ENCODE data around the gene KISS1R.
A peak's percentile ranks its signal among the peaks of the same experiment; 100 is the strongest.

The KISS1R gene

GRCh38 chr19:918481-919198 lies 1.5 kb downstream of the KISS1R start:
- no peak overlapping the region for H3K4me3 ChIP-seq (replicated peaks; ENCODE audit: low read depth, low read length)

DNA sequence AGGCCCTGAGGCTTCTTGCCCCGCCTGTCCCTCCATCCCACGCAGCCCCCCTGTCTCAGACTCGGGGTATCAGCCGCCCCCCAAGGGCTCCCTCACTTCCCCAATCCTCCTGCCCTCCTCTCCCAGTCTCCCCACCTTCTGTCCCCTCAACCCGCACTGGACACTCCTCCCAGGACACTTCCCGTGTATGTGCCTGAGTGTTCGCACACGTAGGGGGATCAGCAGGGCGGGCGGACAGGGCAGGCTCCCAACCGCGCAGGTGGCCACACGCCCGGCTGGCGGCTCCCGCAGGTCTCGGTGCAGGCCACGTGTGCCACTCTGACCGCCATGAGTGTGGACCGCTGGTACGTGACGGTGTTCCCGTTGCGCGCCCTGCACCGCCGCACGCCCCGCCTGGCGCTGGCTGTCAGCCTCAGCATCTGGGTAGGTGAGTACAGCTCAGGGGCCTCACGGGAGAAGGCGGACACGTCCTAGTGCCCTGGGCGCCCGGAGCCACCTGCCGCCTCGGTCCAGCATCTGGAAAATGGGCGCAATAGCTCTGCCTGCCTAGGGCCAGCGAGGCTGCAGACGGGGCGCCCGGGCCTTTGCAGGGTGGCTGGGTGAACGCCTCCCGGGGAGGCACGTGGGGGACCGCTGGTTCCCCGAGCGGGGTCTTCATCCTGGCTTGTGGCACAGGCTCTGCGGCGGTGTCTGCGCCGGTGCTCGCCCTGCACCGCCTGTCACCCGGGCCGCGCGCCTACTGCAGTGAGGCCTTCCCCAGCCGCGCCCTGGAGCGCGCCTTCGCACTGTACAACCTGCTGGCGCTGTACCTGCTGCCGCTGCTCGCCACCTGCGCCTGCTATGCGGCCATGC lies 2.3 kb downstream of the KISS1R start:
- no peak for DNase-seq (ENCODE audit: extremely low read depth, low read depth)
- TF ChIP-seq, protein P1, sequence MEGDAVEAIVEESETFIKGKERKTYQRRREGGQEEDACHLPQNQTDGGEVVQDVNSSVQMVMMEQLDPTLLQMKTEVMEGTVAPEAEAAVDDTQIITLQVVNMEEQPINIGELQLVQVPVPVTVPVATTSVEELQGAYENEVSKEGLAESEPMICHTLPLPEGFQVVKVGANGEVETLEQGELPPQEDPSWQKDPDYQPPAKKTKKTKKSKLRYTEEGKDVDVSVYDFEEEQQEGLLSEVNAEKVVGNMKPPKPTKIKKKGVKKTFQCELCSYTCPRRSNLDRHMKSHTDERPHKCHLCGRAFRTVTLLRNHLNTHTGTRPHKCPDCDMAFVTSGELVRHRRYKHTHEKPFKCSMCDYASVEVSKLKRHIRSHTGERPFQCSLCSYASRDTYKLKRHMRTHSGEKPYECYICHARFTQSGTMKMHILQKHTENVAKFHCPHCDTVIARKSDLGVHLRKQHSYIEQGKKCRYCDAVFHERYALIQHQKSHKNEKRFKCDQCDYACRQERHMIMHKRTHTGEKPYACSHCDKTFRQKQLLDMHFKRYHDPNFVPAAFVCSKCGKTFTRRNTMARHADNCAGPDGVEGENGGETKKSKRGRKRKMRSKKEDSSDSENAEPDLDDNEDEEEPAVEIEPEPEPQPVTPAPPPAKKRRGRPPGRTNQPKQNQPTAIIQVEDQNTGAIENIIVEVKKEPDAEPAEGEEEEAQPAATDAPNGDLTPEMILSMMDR (IDR thresholded peaks at IDR 0.05; ENCODE audit: low read depth, low read length, missing control alignments): no peak
- no peak overlapping the region for H3K4me3 ChIP-seq (replicated peaks; ENCODE audit: low read depth, low read length)

More at GRCh38 chr19:918481-919198, 1.5 kb downstream of the KISS1R start:
- TF ChIP-seq, protein P1 (IDR thresholded peaks at IDR 0.05; ENCODE audit: low read depth, low read length, missing control alignments): no peak
- no peak for DNase-seq (ENCODE audit: extremely low read depth, low read depth)

DNA sequence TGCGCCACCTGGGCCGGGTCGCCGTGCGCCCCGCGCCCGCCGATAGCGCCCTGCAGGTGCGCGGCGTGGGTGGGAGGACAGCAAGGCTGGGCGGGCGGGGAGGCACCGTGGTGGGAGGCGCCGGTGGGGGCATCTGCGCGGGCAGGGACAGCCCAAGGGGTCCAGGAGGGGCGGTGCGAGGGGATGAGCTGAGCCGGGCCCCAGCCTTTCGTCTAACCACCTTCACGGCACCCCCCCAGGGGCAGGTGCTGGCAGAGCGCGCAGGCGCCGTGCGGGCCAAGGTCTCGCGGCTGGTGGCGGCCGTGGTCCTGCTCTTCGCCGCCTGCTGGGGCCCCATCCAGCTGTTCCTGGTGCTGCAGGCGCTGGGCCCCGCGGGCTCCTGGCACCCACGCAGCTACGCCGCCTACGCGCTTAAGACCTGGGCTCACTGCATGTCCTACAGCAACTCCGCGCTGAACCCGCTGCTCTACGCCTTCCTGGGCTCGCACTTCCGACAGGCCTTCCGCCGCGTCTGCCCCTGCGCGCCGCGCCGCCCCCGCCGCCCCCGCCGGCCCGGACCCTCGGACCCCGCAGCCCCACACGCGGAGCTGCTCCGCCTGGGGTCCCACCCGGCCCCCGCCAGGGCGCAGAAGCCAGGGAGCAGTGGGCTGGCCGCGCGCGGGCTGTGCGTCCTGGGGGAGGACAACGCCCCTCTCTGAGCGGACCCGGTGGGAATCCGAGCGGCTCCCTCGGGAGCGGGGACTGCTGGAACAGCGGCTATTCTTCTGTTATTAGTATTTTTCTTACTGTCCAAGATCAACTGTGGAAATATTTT lies 3.1 kb downstream of the KISS1R start:
- no peak for DNase-seq (ENCODE audit: extremely low read depth, low read depth)

GRCh38 chr19:924553-925086 lies 7.5 kb downstream of the KISS1R start:
- TF ChIP-seq, protein P1 (IDR thresholded peaks at IDR 0.05; ENCODE audit: low read depth, low read length, missing control alignments): no peak
- peak overlapping the region; percentile 84 for H3K4me3 ChIP-seq (replicated peaks; ENCODE audit: low read depth, low read length)
- DNase-seq (ENCODE audit: extremely low read depth, low read depth): no peak

More for the DNA sequence above, 3.1 kb downstream of the KISS1R start:
- TF ChIP-seq, protein P1 (IDR thresholded peaks at IDR 0.05; ENCODE audit: low read depth, low read length, missing control alignments): no peak
- H3K4me3 ChIP-seq (replicated peaks; ENCODE audit: low read depth, low read length): no peak overlapping the region

GRCh38 chr19:925087-925525 lies 8.0 kb downstream of the KISS1R start:
- DNase-seq (ENCODE audit: extremely low read depth, low read depth): peak; percentile 41
- H3K4me3 ChIP-seq (replicated peaks; ENCODE audit: low read depth, low read length): peak overlapping the region; percentile 84
- TF ChIP-seq, protein P1 (IDR thresholded peaks at IDR 0.05; ENCODE audit: low read depth, low read length, missing control alignments): no peak
